Heart right ventricle (tissue), 16 donors: Measurements from ENCODE around the gene PDCL3. TPM values are rescaled to one million over a fixed set of nuclear protein-coding genes. Genes with fewer than 3 reads are reported as not detected.

Experiments
- ATAC-seq, 8 donors: fragments of 200-7000 bp; cut with Tn5 transposase; one replicate each; pipeline ENCODE4 v1.9.1; 2020; ENCODE audit warnings: mild to moderate bottlenecking in 8 of 8, moderate library complexity in 8 of 8, moderate number of reproducible peaks in 1 of 8
- DNase-seq, 2 donors: peaks; one replicate each; pipeline ENCODE4 v3.0.0-alpha.2; 2020
- H3K27ac ChIP-seq, 10 donors: fragments of 200-600 bp; sonication (generic) in 2 of 10; one replicate each; pipeline versions ENCODE4 v1.5.0 to v1.8.0; 2020 to 2022; ENCODE audit warnings: mild to moderate bottlenecking in 3 of 10
- H3K27me3 ChIP-seq, 7 donors: fragments of 200-600 bp; one replicate each; pipeline ENCODE4 v1.8.0; 2021 to 2022; ENCODE audit warnings: mild to moderate bottlenecking in 2 of 7
- H3K36me3 ChIP-seq, 9 donors: fragments of 200-600 bp; sonication (generic) in 1 of 9; one replicate each; pipeline versions ENCODE4 v1.5.0 to v1.8.0; 2020 to 2022; ENCODE audit warnings: mild to moderate bottlenecking in 2 of 9
- H3K4me1 ChIP-seq, 9 donors: fragments of 200-600 bp; sonication (generic) in 1 of 9; one replicate each; pipeline versions ENCODE4 v1.5.0 to v1.8.0; 2020 to 2022; ENCODE audit warnings: mild to moderate bottlenecking in 4 of 9
- H3K4me3 ChIP-seq, 10 donors: fragments of 200-600 bp; sonication (generic) in 2 of 10; one replicate each; pipeline versions ENCODE4 v1.5.0 to v1.8.0; 2020 to 2022; ENCODE audit warnings: mild to moderate bottlenecking in 7 of 10, moderate library complexity in 2 of 10
- H3K9me3 ChIP-seq, 11 donors: fragments of 200-600 bp in 10 of 11; sonication (generic) in 2 of 11; one replicate each; pipeline versions ENCODE4 v1.5.0 to v1.8.0; 2013 to 2022; ENCODE audit warnings: mild to moderate bottlenecking in 2 of 11, control low read depth in 1 of 11, moderate library complexity in 1 of 11
- WGBS, 2 donors: extraction: QIAGEN DNeasy Blood & Tissue Kit; methylation state at CpG; one replicate each; pipeline ENCODE4 v1.1.7; 2013; ENCODE audit warnings: inconsistent platforms in 1 of 2; 5-methylcytosine and 5-hydroxymethylcytosine counted together
- intact Hi-C, 10 donors: fragments of 100-400 bp; cut with DNase I; formaldehyde crosslinking; loops; one replicate each; pipeline versions ENCODE4 v1.11.1 to v1.14.2; 2022
- polyA plus RNA-seq, 2 donors: library from polyadenylated mRNA; stranded (reverse); fragments of 200-250 nt; gene quantifications; one replicate each; pipeline ENCODE4 v1.2.3, GENCODE V29; 2013
- total RNA-seq, 10 donors: library from RNA; stranded (reverse); fragmentation: NEBNext Ultra II Directional in 3 of 10; extraction: Animal tissue kit (Norgen Biotek cat#: 25700) in 3 of 10; gene quantifications; one replicate each; pipeline versions ENCODE4 v1.2.1 to v1.2.4, GENCODE V29; 2021 to 2023
- TF ChIP-seq, protein P1 (sequence below), 9 donors: fragments of 200-600 bp; sonication (generic) in 2 of 9; IDR thresholded peaks; one replicate each; pipeline versions ENCODE4 v1.5.0 to v1.8.0; 2021 to 2022; ENCODE audit warnings: antibody characterized with exemption in 9 of 9, mild to moderate bottlenecking in 5 of 9, moderate library complexity in 1 of 9
- donor health status: Arrhythmogenic right ventricular cardiomyopathy.
- donor health status: ischemic (EF 13 %, LVEDD 7.1; RV severe dilation, severe dysfunction).
- donor health status: healthy with polysubstance abuse.
- donor health status: DM: no; HTN: yes; CAD: no.
- donor health status: DM: no; HTN: no; CAD: no.
- donor health status: ischemic (EF 25% LVEDD 6.9; RV normal size, moderate dysfunction).
- donor health status: ischemic (EF 25% LVEDD 5.7; RV mildly dilated, moderate dysfunction).
- donor health status: healthy.
- donor health status: DM: yes; HTN: yes; CAD: no.
- donor health status: Ischemic cardiomyopathy.
- donor health status: ischemic (EF 35%, LVEDD 5.7; RV mildly dilated, moderate dysfunction).
- donor health status: nonischemic (EF 11% LVEDD 7.7; RV severe dilation, severe dysfunction).
- donor health status: DM: yes; HTN: yes; CAD: no.
- donor health status: PGD.
- donor health status: ischemic (EF 29% LVEDD 5.4; RV normal size, mild dysfunction).
- donor health status: nonischemic (EF 23%, LVEDD 6.1; RV moderate dilation, normal function).

PDCL3 gene
- total and polyA plus RNA-seq, 12 donors = 17.0 to 30.0 (median 23.4) TPM

DNA sequence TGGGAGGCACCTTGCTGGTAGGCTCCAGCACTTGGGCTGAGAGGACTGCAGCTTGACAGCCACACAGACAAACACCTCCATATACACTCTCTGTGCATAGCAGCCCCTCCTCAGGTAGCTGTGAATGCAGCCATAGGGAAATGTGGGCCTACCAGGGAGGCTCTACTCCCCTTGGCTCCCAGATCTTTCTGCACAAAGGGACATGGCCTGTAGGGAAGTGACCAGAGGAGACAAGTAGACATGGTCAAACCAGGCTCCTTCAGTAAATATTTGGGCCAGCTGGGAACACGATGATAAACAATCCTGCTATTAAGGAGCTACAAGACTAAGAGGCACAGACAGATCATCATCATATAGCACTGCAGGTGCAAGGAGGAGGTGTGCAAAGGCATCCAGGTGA, 35.9 kb upstream of the PDCL3 start:
- H3K4me1 ChIP-seq = no peaks in the 10 kb centered on the region
- intact Hi-C loops = no loop called here
- no peak for ATAC-seq
- TF ChIP-seq, protein P1, sequence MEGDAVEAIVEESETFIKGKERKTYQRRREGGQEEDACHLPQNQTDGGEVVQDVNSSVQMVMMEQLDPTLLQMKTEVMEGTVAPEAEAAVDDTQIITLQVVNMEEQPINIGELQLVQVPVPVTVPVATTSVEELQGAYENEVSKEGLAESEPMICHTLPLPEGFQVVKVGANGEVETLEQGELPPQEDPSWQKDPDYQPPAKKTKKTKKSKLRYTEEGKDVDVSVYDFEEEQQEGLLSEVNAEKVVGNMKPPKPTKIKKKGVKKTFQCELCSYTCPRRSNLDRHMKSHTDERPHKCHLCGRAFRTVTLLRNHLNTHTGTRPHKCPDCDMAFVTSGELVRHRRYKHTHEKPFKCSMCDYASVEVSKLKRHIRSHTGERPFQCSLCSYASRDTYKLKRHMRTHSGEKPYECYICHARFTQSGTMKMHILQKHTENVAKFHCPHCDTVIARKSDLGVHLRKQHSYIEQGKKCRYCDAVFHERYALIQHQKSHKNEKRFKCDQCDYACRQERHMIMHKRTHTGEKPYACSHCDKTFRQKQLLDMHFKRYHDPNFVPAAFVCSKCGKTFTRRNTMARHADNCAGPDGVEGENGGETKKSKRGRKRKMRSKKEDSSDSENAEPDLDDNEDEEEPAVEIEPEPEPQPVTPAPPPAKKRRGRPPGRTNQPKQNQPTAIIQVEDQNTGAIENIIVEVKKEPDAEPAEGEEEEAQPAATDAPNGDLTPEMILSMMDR (IDR thresholded peaks at IDR 0.05) = no peak
- no peak for DNase-seq
- H3K4me3 ChIP-seq = no peak overlapping the region
- no peak overlapping the region for H3K27ac ChIP-seq
- WGBS, 2 donors = 38 to 91% methylated on average over 1 of the region's 1 CpG
- no peaks in the 10 kb centered on the region for H3K36me3 ChIP-seq
- peaks cover 0 to 4% (median 0%) of the 10 kb centered on the region in 7 donors for H3K27me3 ChIP-seq
- no peaks in the 10 kb centered on the region for H3K9me3 ChIP-seq

DNA sequence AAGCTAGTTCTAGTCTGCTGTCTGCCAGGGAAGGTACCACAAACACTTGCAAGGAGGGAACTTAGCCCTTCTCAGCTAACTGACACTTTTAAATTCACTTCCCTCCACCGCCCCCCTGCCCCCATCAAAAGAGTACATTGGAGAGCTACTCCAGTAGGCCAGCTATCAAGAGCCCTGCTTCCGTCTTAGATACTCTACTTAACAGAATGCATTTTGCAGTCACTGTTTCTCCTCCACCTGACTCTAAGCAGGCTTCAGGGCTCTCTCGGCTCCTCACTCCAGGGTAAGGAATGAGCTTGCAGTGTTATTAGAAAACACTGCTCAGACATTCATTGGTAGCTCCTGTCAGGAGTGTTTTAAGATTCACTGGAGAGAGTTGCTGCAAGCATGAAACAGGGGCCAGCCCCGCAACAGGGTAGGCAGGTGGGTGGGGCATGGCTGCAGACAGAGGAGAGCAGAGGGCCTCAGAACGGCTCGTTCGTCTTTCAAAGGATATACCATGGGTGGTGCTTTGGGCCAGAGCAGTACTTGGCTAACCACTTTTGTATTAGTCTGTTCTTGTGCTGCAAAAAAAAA, 35.3 kb upstream of the PDCL3 start:
- no peak overlapping the region for H3K27ac ChIP-seq
- ATAC-seq = no peak
- 71 to 72% methylated on average over 7 of the region's 7 CpGs for WGBS, 2 donors

DNA sequence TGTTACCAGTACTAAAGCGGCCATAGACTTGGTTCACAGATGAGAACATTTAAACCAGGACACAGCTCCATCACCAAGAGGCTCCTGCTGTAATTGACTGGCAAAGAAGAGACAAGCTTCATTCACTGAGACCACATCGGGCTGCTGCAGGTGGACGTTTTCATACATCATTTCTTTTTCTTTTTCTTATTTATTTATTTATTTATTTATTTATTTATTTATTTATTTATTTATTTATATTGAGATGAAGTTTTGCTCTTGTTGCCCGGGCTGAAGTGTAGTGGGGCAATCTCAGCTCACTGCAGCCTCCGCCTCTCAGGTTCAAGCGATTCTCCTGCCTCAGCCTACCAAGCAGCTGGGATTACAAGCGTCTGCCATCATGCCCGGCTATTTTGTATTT, 33.6 kb upstream of the PDCL3 start:
- Histone ChIP-seq H3K27me3 (peaks cover 0 to 6% (median 0%) of the 10 kb centered on the region in 7 donors), H3K36me3 (no peaks in the 10 kb centered on the region)
- ATAC-seq = no peak

More for the DNA sequence above, 35.3 kb upstream of the PDCL3 start:
- intact Hi-C loops = no loop called here
- H3K36me3 ChIP-seq = no peaks in the 10 kb centered on the region
- no peak for DNase-seq
- H3K27me3 ChIP-seq = peaks cover 0 to 4% (median 0%) of the 10 kb centered on the region in 7 donors
- TF ChIP-seq, protein P1 (IDR thresholded peaks at IDR 0.05) = no peak
- H3K4me3 ChIP-seq = no peak overlapping the region
- no peaks in the 10 kb centered on the region for H3K9me3 ChIP-seq
- H3K4me1 ChIP-seq = no peaks in the 10 kb centered on the region

DNA sequence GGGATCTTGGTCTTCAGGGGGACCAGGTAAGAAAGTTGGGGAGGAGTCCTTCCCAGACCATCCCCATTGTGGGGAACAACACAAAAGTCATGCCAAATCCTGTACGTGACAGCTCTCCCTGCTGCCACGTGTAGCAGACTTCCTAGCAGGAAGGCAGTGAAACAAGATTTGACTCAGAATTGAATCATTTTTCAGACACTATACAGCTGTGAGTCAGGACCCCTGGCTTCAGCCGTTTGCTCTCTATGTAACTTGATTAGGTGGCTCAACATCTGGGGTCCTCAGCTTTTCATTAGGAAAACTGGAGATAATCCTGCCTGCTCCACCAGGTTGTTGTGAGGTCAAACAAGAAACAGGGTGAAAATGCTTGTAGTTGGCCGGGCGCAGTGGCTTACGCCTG, 32.9 kb upstream of the PDCL3 start:
- Histone ChIP-seq H3K9me3 (peaks cover 0 to 9% (median 0%) of the 10 kb centered on the region in 11 donors), H3K36me3 (no peaks in the 10 kb centered on the region), H3K27ac (no peak overlapping the region), H3K27me3 (peaks cover 0 to 9% (median 0%) of the 10 kb centered on the region in 7 donors), H3K4me3 (no peak overlapping the region), H3K4me1 (no peaks in the 10 kb centered on the region)
- DNase-seq (no peak), ATAC-seq (no peak)
- WGBS, 2 donors = 71 to 78% methylated on average over 6 of the region's 6 CpGs
- TF ChIP-seq, protein P1 (IDR thresholded peaks at IDR 0.05) = no peak
- intact Hi-C loops = no loop called here

More for the DNA sequence above, 33.6 kb upstream of the PDCL3 start:
- Histone ChIP-seq H3K4me3 (no peak overlapping the region), H3K4me1 (no peaks in the 10 kb centered on the region), H3K27ac (no peak overlapping the region), H3K9me3 (peaks cover 0 to 8% (median 0%) of the 10 kb centered on the region in 11 donors)
- no peak for DNase-seq
- WGBS, 2 donors = 91 to 92% methylated on average over 8 of the region's 8 CpGs
- intact Hi-C loops = no loop called here
- TF ChIP-seq, protein P1 (IDR thresholded peaks at IDR 0.05) = no peak
